ENCODE data around the gene PNO1. TPM values are rescaled to one million over a fixed set of nuclear protein-coding genes. Genes with fewer than 3 reads are reported as not detected.

The PNO1 gene
- total and polyA plus RNA-seq, 7 experiments from 2014 or later, result 11.0 to 31.0 (median 17.7) TPM

DNA sequence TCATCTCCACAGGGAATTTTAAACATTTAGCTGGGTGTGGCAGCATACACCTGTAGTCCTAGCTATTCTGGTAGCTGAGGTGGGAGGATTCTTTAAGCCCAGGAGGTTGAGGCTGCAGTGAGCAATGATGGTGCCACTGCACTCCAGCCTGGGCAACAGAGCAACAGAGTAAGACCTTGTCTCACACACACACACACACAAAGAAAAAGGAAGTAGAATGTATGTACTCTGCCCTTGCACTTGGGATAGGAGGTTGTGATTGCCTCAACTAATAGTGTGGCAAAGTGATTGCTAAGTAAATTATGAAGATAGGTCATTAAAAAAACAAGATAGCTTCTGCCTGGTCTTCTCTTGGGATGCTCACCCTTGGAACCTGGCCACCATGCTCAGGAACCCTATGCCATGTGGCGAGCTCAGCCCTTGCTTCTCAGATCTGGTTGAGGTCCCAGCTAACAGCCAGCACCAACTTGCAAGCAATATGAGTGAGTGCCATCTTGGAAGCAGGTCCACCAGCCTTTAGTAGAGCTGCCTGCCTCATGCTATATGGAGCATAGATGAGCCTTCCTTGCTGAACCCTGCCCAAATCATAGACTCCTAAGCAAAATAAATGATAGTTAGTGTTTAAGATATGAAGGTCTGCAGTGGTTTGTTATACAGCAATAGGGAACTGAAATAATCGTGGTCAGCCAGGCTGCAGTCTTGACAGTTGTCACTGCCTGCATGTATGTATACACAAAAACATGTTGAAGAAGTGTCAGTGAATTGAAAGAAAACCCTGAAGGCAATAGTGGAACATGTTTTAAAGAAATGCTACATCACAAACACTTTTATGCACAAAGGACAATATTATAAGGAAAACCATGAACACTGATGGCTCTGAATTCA is 30.1 kb upstream of the PNO1 start:
- H3K36me3 Mint-ChIP-seq, result peaks cover 0 to 21% (median 4%) of the 10 kb centered on the region in 5 donors
- ChIA-PET CTCF (interaction anchor here (0.7 to 1.3 kb wide), 3 partner anchors 152 to 1693 kb away, joined by 3 read pairs; no protein-coding TSS in a partner anchor), POLR2A (interaction anchor here (0.7 kb wide), 1 partner anchor 630 kb away, joined by 3 read pairs; no protein-coding TSS in a partner anchor)

DNA sequence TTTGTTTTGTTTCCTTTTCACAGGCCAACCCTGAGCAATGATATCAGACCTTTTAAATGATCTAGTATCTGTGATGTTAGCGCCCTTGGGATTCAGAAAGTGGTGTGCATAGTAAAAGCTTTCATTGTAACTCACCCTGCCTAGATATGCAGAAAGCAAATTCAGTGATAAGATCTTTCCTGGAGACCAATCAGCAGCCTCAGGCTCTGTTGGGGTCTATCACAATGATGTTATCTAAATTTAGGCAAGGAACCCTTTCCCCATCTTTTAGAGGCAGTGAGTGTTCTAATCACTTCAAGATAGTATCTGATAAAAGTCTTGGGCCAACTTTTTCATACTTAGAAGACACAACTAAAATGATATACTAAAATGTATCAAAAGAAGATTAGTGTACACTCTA is 23.6 kb upstream of the PNO1 start:
- peaks cover 0 to 13% (median 4%) of the 10 kb centered on the region in 3 experiments for H3K36me3 ChIP-seq (ENCODE audit: control insufficient read depth in 2 of 3, insufficient read depth in 3 of 3, low read length in 3 of 3)
- ChIA-PET POLR2A (no interaction called here), CTCF (interaction anchor here (0.6 to 3.0 kb wide), 2 partner anchors 12 to 38 kb away, joined by 3 to 8 read pairs; no protein-coding TSS in a partner anchor)
- Mint-ChIP-seq H3K27ac (no peak overlapping the region), H3K4me1 (no peaks in the 10 kb centered on the region), H3K27me3 (no peaks in the 10 kb centered on the region), H3K9me3 (no peaks in the 10 kb centered on the region), H3K36me3 (peaks cover 1 to 56% (median 30%) of the 10 kb centered on the region in 5 donors), H3K4me3 (no peak overlapping the region)
- H3K27ac ChIP-seq (ENCODE audit: low read depth, low read length), result no peak overlapping the region
- no peak overlapping the region for H3K4me3 ChIP-seq (ENCODE audit: low read length)
- H3K27me3 ChIP-seq (ENCODE audit: control insufficient read depth in 2 of 2, insufficient read depth in 2 of 2, low read length in 2 of 2), result no peaks in the 10 kb centered on the region
- intact Hi-C loops (cut with micrococcal nuclease), result no loop called here
- no peaks in the 10 kb centered on the region for H3K4me1 ChIP-seq (ENCODE audit: control insufficient read depth in 2 of 2, insufficient read depth in 2 of 2, low read length in 2 of 2)
- no peaks in the 10 kb centered on the region for H3K9me3 ChIP-seq (ENCODE audit: control insufficient read depth in 2 of 3, low read length in 3 of 3)
- no peak for ATAC-seq
- no peak for DNase-seq

More for the DNA sequence above, 30.1 kb upstream of the PNO1 start:
- intact Hi-C loops (cut with micrococcal nuclease), result no loop called here
- no peak for DNase-seq
- ATAC-seq, result no peak
- Histone ChIP-seq H3K36me3 (ENCODE audit: control insufficient read depth in 2 of 3, insufficient read depth in 3 of 3, low read length in 3 of 3) (no peaks in the 10 kb centered on the region), H3K27ac (ENCODE audit: low read depth, low read length) (no peak overlapping the region), H3K27me3 (ENCODE audit: control insufficient read depth in 2 of 2, insufficient read depth in 2 of 2, low read length in 2 of 2) (no peaks in the 10 kb centered on the region), H3K9me3 (ENCODE audit: control insufficient read depth in 2 of 3, low read length in 3 of 3) (no peaks in the 10 kb centered on the region), H3K4me1 (ENCODE audit: control insufficient read depth in 2 of 2, insufficient read depth in 2 of 2, low read length in 2 of 2) (no peaks in the 10 kb centered on the region), H3K4me3 (ENCODE audit: low read length) (no peak overlapping the region)
- Mint-ChIP-seq H3K27ac (no peak overlapping the region), H3K27me3 (no peaks in the 10 kb centered on the region), H3K4me3 (no peak overlapping the region), H3K9me3 (peaks cover 0 to 3% (median 0%) of the 10 kb centered on the region in 11 donors), H3K4me1 (peaks cover 0 to under 1% (median 0%) of the 10 kb centered on the region in 7 donors)

DNA sequence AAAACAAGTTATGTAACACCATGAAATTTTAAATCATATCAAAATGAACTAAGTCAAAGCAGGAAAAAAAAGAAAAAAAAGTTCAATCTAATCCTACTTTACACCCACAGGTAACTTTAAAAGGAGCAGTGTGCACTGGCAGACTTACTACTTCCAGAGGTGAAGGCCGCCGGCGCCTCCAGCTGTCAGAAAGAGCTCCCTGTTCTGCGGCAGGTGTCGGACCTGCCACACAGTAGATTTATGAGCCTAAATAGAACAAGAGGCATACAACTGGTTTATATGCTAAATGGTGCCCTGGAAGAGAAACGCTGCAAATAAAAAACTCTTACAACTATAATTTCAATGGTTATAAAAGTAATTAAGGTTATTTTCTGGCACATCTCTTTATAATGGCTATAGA is 23.1 kb upstream of the PNO1 start:
- DNase-seq, result no peak
- no peak overlapping the region for H3K27ac Mint-ChIP-seq
- Histone ChIP-seq H3K27ac (ENCODE audit: low read depth, low read length) (no peak overlapping the region), H3K4me1 (ENCODE audit: control insufficient read depth in 2 of 2, insufficient read depth in 2 of 2, low read length in 2 of 2) (no peaks in the 10 kb centered on the region), H3K9me3 (ENCODE audit: control insufficient read depth in 2 of 3, low read length in 3 of 3) (no peaks in the 10 kb centered on the region), H3K27me3 (ENCODE audit: control insufficient read depth in 2 of 2, insufficient read depth in 2 of 2, low read length in 2 of 2) (no peaks in the 10 kb centered on the region), H3K36me3 (ENCODE audit: control insufficient read depth in 2 of 3, insufficient read depth in 3 of 3, low read length in 3 of 3) (peaks cover 0 to 13% (median 4%) of the 10 kb centered on the region in 3 experiments), H3K4me3 (ENCODE audit: low read length) (no peak overlapping the region)
- no peaks in the 10 kb centered on the region for H3K4me1 Mint-ChIP-seq
- ATAC-seq, result no peak
- H3K9me3 Mint-ChIP-seq, result no peaks in the 10 kb centered on the region
- H3K27me3 Mint-ChIP-seq, result no peaks in the 10 kb centered on the region
- intact Hi-C loops (cut with micrococcal nuclease), result no loop called here
- CTCF ChIA-PET, result no interaction called here
- no peak overlapping the region for H3K4me3 Mint-ChIP-seq
- H3K36me3 Mint-ChIP-seq, result peaks cover 1 to 58% (median 31%) of the 10 kb centered on the region in 5 donors
- POLR2A ChIA-PET, result no interaction called here

DNA sequence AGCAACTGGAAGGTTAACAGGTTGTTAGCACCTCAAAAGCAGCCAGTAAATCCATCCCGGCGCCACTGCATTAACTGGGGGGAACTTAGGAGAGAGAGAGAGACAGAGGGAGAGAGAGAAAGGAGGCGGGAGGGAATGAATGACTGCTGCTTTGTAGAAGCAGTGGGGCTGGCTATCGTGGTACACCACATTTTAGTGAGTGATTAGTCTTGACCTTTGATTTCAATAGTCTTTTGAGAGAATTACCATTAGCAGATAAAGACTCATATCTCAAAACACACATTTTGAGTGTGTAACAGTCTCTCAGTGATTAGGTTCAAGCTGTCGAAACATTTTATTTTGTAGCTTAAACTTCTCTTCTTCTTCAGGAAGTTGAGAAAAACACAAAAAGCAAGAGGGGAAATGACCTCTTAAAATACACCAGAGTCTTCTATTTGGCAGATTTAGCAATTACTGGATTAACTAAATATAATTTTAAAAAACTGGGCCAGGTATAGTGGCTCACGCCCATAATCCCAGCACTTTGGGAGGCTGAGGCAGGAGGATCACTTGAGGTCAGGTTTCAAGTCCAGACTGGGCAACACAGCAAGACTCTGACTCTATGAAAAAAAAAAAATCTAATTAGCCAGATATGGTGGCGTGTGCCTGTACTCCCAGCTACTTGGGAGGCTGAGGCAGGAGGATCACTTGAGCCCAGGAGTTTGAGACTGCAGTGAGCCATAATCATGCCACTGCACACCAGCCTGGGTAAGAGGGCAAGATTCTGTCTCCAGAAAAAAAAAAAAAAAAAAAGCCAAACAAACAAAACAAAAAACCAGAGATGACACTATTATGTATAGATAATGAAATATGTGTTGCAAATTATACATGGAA is 22.0 kb upstream of the PNO1 start:
- intact Hi-C loops (cut with micrococcal nuclease), result no loop called here
- Mint-ChIP-seq H3K36me3 (peaks cover 4 to 63% (median 29%) of the 10 kb centered on the region in 5 donors), H3K4me3 (no peak overlapping the region), H3K27me3 (no peaks in the 10 kb centered on the region), H3K27ac (peak overlapping the region in 2 of 9 donors; percentile 8 to 34), H3K4me1 (peaks cover 0 to 5% (median 0%) of the 10 kb centered on the region in 7 donors), H3K9me3 (no peaks in the 10 kb centered on the region)
- Histone ChIP-seq H3K9me3 (ENCODE audit: control insufficient read depth in 2 of 3, low read length in 3 of 3) (no peaks in the 10 kb centered on the region), H3K27me3 (ENCODE audit: control insufficient read depth in 2 of 2, insufficient read depth in 2 of 2, low read length in 2 of 2) (no peaks in the 10 kb centered on the region), H3K36me3 (ENCODE audit: control insufficient read depth in 2 of 3, insufficient read depth in 3 of 3, low read length in 3 of 3) (peaks cover 0 to 13% (median 4%) of the 10 kb centered on the region in 3 experiments), H3K4me1 (ENCODE audit: control insufficient read depth in 2 of 2, insufficient read depth in 2 of 2, low read length in 2 of 2) (no peaks in the 10 kb centered on the region), H3K4me3 (ENCODE audit: low read length) (no peak overlapping the region), H3K27ac (ENCODE audit: low read depth, low read length) (no peak overlapping the region)
- POLR2A ChIA-PET, result no interaction called here
- DNase-seq, result no peak
- no peak for ATAC-seq
- CTCF ChIA-PET, result interaction anchor here (0.7 kb wide), 1 partner anchor 789 kb away, joined by 4 read pairs; no protein-coding TSS in a partner anchor

DNA sequence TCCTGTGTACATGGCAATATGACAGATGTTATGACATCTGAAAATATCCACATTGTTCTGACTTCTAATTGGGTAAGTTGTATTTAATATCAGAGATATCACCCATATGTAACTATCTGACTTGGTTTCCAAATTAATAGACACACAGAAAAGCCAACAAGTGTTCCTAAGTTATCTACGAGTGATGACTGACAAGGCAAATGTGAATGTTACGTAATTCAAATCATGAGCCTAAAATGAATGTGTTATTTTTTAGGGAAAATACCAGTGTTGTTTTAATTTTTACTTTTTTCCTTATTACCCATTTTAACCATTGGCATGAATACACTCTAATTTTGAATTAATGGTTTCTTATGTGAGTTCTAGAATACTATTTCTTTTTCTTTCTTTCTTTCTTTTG is 15.8 kb upstream of the PNO1 start:
- Mint-ChIP-seq H3K27ac (no peak overlapping the region), H3K27me3 (no peaks in the 10 kb centered on the region), H3K4me3 (no peak overlapping the region), H3K9me3 (no peaks in the 10 kb centered on the region), H3K36me3 (peaks cover 0 to 39% (median 16%) of the 10 kb centered on the region in 5 donors), H3K4me1 (peaks cover 0 to 5% (median 0%) of the 10 kb centered on the region in 7 donors)
- ATAC-seq, result no peak
- no peaks in the 10 kb centered on the region for H3K4me1 ChIP-seq (ENCODE audit: control insufficient read depth in 2 of 2, insufficient read depth in 2 of 2, low read length in 2 of 2)
- POLR2A ChIA-PET, result no interaction called here
- CTCF ChIA-PET, result no interaction called here
- intact Hi-C loops (cut with micrococcal nuclease), result no loop called here
- no peak overlapping the region for H3K4me3 ChIP-seq (ENCODE audit: low read length)
- H3K27ac ChIP-seq (ENCODE audit: low read depth, low read length), result no peak overlapping the region
- H3K36me3 ChIP-seq (ENCODE audit: control insufficient read depth in 2 of 3, insufficient read depth in 3 of 3, low read length in 3 of 3), result peaks cover 0 to 6% (median 4%) of the 10 kb centered on the region in 3 experiments
- no peaks in the 10 kb centered on the region for H3K9me3 ChIP-seq (ENCODE audit: control insufficient read depth in 2 of 3, low read length in 3 of 3)
- no peaks in the 10 kb centered on the region for H3K27me3 ChIP-seq (ENCODE audit: control insufficient read depth in 2 of 2, insufficient read depth in 2 of 2, low read length in 2 of 2)
- no peak for DNase-seq

DNA sequence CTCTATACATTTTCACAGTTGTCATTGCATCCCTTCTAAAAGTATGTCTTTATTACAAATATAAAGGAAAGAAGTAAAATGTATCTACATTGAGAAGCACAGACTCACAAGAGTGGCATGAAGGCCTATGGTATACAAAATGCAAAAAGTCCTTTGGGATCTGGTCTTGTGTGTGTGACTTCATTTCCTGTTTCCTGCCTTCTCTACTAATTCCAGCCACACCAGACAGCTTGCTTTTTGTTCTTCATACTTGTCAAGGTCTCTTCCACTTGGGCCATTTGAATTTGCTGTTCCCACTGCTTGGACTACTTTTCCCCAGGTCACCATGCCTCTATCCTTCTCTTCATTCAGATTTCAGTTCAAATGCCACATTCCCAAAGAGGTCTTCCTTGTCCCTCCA is 6.7 kb upstream of the PNO1 start:
- Histone ChIP-seq H3K4me1 (ENCODE audit: control insufficient read depth in 2 of 2, insufficient read depth in 2 of 2, low read length in 2 of 2) (peaks cover under 1 to 21% of the 10 kb centered on the region in 2 donors), H3K36me3 (ENCODE audit: control insufficient read depth in 2 of 3, insufficient read depth in 3 of 3, low read length in 3 of 3) (no peaks in the 10 kb centered on the region), H3K27me3 (ENCODE audit: control insufficient read depth in 2 of 2, insufficient read depth in 2 of 2, low read length in 2 of 2) (no peaks in the 10 kb centered on the region), H3K4me3 (ENCODE audit: low read length) (no peak overlapping the region), H3K27ac (ENCODE audit: low read depth, low read length) (no peak overlapping the region), H3K9me3 (ENCODE audit: control insufficient read depth in 2 of 3, low read length in 3 of 3) (no peaks in the 10 kb centered on the region)
- DNase-seq, result no peak
- Mint-ChIP-seq H3K27me3 (no peaks in the 10 kb centered on the region), H3K4me3 (peak overlapping the region in 5 of 10 donors; percentile 3 to 75 (median 8)), H3K4me1 (peaks cover 24 to 55% (median 40%) of the 10 kb centered on the region in 7 donors), H3K36me3 (peaks cover 0 to 16% (median 2%) of the 10 kb centered on the region in 5 donors), H3K9me3 (no peaks in the 10 kb centered on the region), H3K27ac (peak overlapping the region in 7 of 9 donors; percentile 9 to 92 (median 45))
- intact Hi-C loops (cut with micrococcal nuclease), result loop anchor here in 1 of 2 donors (10.0 kb wide), 1 partner anchor 584 kb away; the partner anchor contains the start of gene ARHGAP25
- ATAC-seq, result no peak
- POLR2A ChIA-PET, result no interaction called here
- CTCF ChIA-PET, result interaction anchor here (1.2 to 1.3 kb wide), 2 partner anchors 28 to 135 kb away, joined by 3 read pairs; no protein-coding TSS in a partner anchor

Data from naive thymus-derived CD4-positive, alpha-beta T cell (primary cell).